BLaER1 (cell line): ENCODE results near the gene CFAP90.

Experiments used
- H3K27ac ChIP-seq: shearing (Covaris generic); formaldehyde crosslinking; 2 replicates; pipeline ENCODE4 v1.8.1; 2022
- H3K27me3 ChIP-seq: shearing (Covaris generic); formaldehyde crosslinking; 2 replicates; pipeline ENCODE4 v1.8.1; 2022
- H3K36me3 ChIP-seq: shearing (Covaris generic); formaldehyde crosslinking; 2 replicates; pipeline ENCODE4 v1.8.1; 2022
- H3K4me1 ChIP-seq: shearing (Covaris generic); formaldehyde crosslinking; 2 replicates; pipeline ENCODE4 v1.8.1; 2022
- H3K4me2 ChIP-seq: shearing (Covaris generic); formaldehyde crosslinking; 2 replicates; pipeline ENCODE4 v1.8.1; 2022
- H3K4me3 ChIP-seq: shearing (Covaris generic); formaldehyde crosslinking; 2 replicates; pipeline ENCODE4 v1.8.1; 2022
- H3K9ac ChIP-seq: shearing (Covaris generic); formaldehyde crosslinking; 2 replicates; pipeline ENCODE4 v1.8.1; 2022
- H3K9me3 ChIP-seq: shearing (Covaris generic); formaldehyde crosslinking; 2 replicates; pipeline ENCODE4 v1.8.1; 2022
- H4K20me1 ChIP-seq: shearing (Covaris generic); formaldehyde crosslinking; 2 replicates; pipeline ENCODE4 v1.8.1; 2022
- Cebpa-rat ChIP-seq: shearing (Covaris generic); IDR thresholded peaks from 2 replicates; pipeline ENCODE4 v1.8.1; 2022

CFAP90 gene, protein sequence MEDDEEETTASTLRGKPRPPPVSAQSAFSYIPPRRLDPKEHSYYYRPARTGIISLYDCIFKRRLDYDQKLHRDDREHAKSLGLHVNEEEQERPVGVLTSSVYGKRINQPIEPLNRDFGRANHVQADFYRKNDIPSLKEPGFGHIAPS

DNA sequence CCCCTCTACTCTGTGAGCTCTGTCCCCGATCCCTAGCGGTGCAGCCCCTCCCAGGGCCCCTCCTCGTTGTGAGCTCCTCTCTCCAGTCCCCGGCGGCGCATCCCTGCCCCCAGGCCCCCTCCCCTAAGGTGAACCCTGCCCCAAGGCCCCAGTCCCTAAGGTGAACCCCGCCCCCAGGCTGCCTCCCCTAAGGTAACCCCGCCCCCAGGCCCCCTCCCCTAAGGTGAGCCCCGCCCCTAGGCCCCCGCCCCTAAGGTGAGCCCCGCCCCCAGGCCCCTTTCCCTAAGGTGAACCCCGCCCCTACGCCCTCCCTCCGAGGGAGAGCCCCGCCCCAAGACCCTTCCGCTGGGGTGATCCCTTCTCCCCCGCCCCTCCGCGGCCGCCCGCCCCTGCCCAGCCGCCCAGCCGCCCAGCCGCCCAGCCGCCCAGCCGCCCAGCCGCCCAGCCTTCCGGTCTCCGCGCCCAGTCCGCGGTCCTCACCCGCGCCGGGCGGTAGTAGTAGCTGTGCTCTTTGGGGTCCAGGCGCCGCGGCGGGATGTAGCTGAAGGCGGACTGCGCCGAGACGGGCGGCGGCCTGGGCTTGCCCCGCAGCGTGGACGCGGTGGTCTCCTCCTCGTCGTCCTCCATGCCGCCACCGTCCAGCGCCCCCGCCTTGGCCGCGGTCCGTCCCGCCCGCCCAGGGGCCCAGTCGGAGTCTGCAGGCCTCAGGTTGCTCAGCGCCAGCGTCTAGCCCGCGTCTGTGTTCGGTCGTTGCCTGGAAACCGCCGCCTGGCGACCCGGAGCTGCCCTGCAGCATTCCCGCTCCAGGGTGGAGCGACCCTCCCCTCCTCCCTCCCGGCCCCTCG lies at the start of gene CFAP90:
CFAP90 (minus strand) TSS at position 739 of the 845 bp plus-strand sequence; CDS start at position 627, 112 bp downstream.
- no peak within 1 kb of the TSS for H3K4me2 ChIP-seq
- no peak for TF ChIP-seq Cebpa-rat
- peaks cover 41% of the 10 kb centered on the region for H3K9me3 ChIP-seq
- no peaks in the 10 kb centered on the region for H4K20me1 ChIP-seq
- no peak within 1 kb of the TSS for H3K27ac ChIP-seq
- no peak within 1 kb of the TSS for H3K9ac ChIP-seq
- H3K36me3 ChIP-seq: no peaks in the 10 kb centered on the region
- peaks cover 32% of the 10 kb centered on the region for H3K27me3 ChIP-seq
- no peak within 1 kb of the TSS for H3K4me3 ChIP-seq
- H3K4me1 ChIP-seq: no peaks in the 10 kb centered on the region

DNA sequence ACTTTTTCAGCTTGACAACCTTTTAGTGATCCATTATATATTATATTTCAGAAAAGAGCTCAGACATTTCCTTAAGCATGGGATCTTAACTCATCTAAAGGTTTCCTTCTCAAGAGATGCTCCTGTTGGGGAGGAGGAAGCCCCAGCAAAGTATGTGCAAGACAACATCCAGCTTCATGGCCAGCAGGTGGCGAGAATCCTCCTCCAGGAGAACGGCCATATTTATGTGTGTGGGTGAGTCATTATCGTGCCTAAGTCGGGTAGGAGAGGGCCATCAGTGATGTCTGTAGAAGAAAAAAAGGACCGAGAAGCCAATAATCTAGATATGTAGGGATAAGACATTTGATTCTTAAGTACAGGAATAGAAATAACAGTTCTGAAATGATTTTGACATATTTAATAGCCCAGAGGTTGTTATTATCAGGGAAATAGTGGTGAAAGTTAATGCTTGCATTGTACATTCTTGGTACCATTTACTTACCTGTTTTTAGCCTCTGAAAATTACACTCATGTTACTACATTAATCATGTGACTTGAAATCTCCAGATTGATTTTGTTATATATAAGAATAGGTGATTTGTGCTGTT lies 46.2 kb upstream of the CFAP90 start:
- Histone ChIP-seq H3K9me3 (no peaks in the 10 kb centered on the region), H3K27ac (no peak overlapping the region), H3K4me3 (no peak overlapping the region), H3K36me3 (peaks cover 95% of the 10 kb centered on the region), H3K4me2 (no peak overlapping the region), H3K27me3 (no peaks in the 10 kb centered on the region), H3K4me1 (no peaks in the 10 kb centered on the region), H4K20me1 (no peaks in the 10 kb centered on the region), H3K9ac (no peak overlapping the region)
- no peak for TF ChIP-seq Cebpa-rat

DNA sequence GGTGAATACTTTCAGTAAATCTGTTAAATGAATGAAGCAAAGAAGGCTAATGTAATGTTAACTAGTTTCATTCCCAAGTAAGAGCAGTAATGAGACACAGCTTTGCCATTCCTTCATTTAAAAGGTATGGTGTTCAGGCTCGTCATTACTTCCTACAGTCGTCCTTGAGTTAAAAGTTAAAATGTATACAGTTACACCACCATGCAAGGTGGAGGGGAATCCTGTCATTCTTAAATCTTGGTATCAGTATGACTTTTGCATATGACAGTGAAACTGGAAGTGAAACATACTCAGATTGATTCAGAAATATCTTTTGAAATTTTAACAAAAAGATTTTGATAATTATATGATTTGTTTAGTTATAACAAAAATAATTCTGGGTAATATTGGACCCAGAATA lies 43.9 kb upstream of the CFAP90 start:
- Histone ChIP-seq H3K9me3 (no peaks in the 10 kb centered on the region), H3K4me2 (no peak overlapping the region), H3K4me3 (no peak overlapping the region), H3K9ac (no peak overlapping the region), H3K4me1 (no peaks in the 10 kb centered on the region), H3K27me3 (no peaks in the 10 kb centered on the region; the same call in 1 of the 2 replicates), H3K27ac (no peak overlapping the region), H4K20me1 (no peaks in the 10 kb centered on the region), H3K36me3 (peaks cover 93% of the 10 kb centered on the region)
- no peak for TF ChIP-seq Cebpa-rat

DNA sequence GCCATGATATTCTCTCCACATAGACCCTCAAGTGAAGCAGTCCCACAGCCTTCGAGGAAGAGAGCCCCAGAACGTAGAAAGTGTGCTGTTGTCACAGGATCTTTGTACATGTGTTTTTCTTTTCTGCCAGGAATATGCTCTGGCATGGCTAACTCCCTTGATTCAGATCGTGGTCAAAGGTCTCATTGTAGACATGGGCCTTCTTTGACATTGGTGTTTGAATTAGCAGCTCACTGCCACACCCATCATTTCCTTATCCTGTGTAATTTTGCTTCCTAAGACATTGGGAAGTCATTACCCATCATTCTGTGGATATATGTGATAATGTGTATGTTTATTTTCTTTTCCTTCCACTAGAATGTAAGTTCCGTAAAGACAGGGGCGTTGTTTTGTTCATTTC lies 43.5 kb upstream of the CFAP90 start:
- no peak for TF ChIP-seq Cebpa-rat
- no peaks in the 10 kb centered on the region for H4K20me1 ChIP-seq
- peaks cover 93% of the 10 kb centered on the region for H3K36me3 ChIP-seq
- H3K27me3 ChIP-seq: no peaks in the 10 kb centered on the region; the same call in 1 of the 2 replicates
- no peak overlapping the region for H3K27ac ChIP-seq
- no peaks in the 10 kb centered on the region for H3K9me3 ChIP-seq
- H3K4me2 ChIP-seq: no peak overlapping the region
- no peaks in the 10 kb centered on the region for H3K4me1 ChIP-seq
- no peak overlapping the region for H3K9ac ChIP-seq
- no peak overlapping the region for H3K4me3 ChIP-seq

DNA sequence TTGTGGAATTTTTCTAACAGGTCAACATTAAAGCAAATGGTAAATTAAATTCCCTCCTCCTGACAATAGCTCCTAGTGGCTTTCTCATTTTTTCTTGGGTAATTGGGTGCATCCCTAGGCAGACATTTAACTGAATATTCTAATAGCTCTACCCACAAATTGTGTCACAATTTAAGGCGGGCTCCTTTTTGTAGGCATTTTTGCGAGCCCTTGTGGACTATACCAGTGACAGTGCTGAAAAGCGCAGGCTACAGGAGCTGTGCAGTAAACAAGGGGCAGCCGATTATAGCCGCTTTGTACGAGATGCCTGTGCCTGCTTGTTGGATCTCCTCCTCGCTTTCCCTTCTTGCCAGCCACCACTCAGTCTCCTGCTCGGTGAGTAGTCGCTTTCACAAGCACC lies 38.0 kb upstream of the CFAP90 start:
- no peak overlapping the region for H3K27ac ChIP-seq
- no peaks in the 10 kb centered on the region; the same call in 1 of the 2 replicates for H3K27me3 ChIP-seq
- peaks cover 83% of the 10 kb centered on the region for H3K36me3 ChIP-seq
- no peaks in the 10 kb centered on the region for H3K9me3 ChIP-seq
- H3K4me1 ChIP-seq: no peaks in the 10 kb centered on the region
- H4K20me1 ChIP-seq: no peaks in the 10 kb centered on the region
- no peak for TF ChIP-seq Cebpa-rat
- no peak overlapping the region for H3K4me3 ChIP-seq
- no peak overlapping the region for H3K9ac ChIP-seq
- no peak overlapping the region for H3K4me2 ChIP-seq

DNA sequence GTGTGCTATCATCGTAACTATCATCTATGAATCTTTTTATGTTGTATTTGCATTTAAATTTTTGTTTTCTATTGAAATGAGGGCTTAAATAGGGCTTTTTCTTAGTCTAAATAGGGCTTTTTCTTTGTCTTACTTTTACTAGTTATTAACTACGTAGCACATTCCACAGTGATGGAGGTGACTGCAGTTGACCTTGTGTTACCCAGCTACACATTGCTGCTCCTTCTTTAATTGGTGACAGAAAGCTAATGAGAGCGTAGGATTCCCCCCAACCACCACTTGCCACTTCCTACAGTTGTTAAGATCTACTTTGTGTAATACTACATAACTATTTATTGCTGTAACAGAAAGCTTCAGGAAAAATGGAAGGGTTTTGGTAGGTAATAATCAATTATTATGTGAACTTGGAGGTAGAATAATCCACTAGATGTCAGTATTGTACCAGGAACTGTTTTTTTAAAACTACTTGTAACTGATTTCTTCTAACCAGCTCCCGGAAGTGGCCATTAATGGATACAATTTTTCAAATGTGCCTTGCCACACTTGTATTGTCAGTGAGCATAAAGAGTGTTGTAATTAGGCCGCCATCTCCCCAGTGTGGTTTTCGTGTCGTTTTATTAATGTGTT lies 36.0 kb upstream of the CFAP90 start:
- no peak for TF ChIP-seq Cebpa-rat
- Histone ChIP-seq H3K4me2 (no peak overlapping the region), H3K36me3 (peaks cover 83% of the 10 kb centered on the region), H3K27ac (no peak overlapping the region), H3K27me3 (no peaks in the 10 kb centered on the region; the same call in 1 of the 2 replicates), H3K9me3 (no peaks in the 10 kb centered on the region), H3K4me3 (no peak overlapping the region), H4K20me1 (peaks cover 12% of the 10 kb centered on the region), H3K9ac (no peak overlapping the region), H3K4me1 (no peaks in the 10 kb centered on the region)

DNA sequence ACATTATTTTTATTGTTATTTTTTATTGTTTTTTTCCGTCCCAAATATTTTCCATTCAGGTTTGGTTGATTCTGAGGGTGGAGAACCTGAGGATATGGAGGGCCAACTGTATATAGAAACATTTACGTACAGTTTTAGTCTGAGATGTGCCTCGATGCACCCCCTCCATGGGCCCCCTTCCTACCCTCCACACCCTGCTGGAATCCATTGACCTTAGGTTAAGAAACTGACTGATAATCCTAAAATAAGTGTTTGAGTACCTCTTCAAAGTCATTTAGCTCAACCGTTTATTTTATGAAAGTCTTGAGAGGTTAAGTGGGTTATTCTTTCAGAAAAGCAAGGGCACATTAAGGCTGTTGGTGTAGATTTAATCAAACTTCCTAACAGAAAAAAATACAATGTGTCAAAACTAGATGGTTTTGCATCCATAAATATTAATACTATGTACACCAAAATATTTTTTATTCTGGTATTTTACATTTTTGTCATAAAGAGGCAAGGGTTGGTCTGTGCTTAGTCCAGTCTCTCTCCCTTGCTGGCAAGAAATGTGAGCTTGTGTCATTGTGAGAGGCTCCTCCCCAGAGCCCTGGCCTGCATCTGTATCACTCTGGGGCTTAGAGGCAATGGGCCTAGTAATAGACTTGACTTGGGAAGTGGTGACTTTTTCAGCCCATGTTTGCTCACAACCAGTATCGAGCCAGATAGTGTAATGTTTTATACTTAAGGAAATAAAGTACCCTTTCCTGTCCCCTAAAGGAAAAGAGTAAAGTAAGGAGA lies 33.7 kb upstream of the CFAP90 start:
- TF ChIP-seq Cebpa-rat: no peak
- H4K20me1 ChIP-seq: peaks cover 35% of the 10 kb centered on the region
- H3K4me3 ChIP-seq: no peak overlapping the region
- no peak overlapping the region for H3K4me2 ChIP-seq
- H3K36me3 ChIP-seq: peaks cover 87% of the 10 kb centered on the region
- H3K27ac ChIP-seq: no peak overlapping the region
- H3K9ac ChIP-seq: no peak overlapping the region
- H3K4me1 ChIP-seq: no peaks in the 10 kb centered on the region
- no peaks in the 10 kb centered on the region; the same call in 1 of the 2 replicates for H3K27me3 ChIP-seq
- no peaks in the 10 kb centered on the region for H3K9me3 ChIP-seq

DNA sequence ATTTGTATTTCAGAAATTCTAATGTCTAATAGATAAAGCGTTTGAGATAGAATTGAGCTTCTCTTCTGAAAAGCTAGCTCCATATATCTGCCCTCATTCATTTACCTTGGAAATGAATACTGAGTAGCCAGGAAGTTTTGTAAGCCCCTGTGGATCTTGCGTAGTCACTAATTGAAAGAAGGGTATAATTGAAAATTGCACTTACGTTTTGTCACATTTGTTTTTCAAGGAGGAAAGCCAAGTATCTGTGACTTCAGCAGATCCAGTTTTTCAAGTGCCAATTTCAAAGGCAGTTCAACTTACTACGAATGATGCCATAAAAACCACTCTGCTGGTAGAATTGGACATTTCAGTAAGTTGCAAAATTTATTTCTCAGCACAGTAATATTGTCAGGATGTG lies 32.0 kb upstream of the CFAP90 start:
- Histone ChIP-seq H3K27me3 (no peaks in the 10 kb centered on the region), H3K4me2 (no peak overlapping the region), H3K4me3 (no peak overlapping the region), H3K36me3 (peaks cover 89% of the 10 kb centered on the region), H3K27ac (no peak overlapping the region), H3K4me1 (no peaks in the 10 kb centered on the region), H4K20me1 (peaks cover 52% of the 10 kb centered on the region), H3K9me3 (no peaks in the 10 kb centered on the region), H3K9ac (no peak overlapping the region)
- no peak for TF ChIP-seq Cebpa-rat

DNA sequence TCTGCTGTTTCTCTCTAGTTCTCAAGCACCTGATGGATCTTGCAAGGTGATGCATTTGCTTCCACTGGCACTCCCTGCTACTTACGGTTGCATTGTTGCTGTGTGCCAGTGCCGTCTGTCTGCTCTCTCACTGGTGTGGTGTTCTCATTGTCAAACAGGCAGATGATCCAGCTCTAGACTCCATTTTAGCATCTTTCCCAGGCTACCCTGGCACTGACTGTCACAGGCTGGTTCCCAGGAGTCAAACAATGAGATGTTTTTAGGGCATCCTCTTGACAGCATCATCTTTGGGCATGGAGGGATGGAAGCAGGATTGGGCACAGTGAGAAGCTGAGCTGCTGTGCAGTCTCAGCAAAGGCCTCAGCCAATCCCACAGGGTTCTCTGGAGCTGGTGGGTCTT lies 30.9 kb upstream of the CFAP90 start:
- Histone ChIP-seq H3K4me3 (no peak overlapping the region), H3K27me3 (no peaks in the 10 kb centered on the region), H3K36me3 (peaks cover 95% of the 10 kb centered on the region), H3K4me1 (no peaks in the 10 kb centered on the region), H4K20me1 (peaks cover 63% of the 10 kb centered on the region), H3K27ac (no peak overlapping the region), H3K4me2 (no peak overlapping the region), H3K9ac (no peak overlapping the region), H3K9me3 (no peaks in the 10 kb centered on the region)
- no peak for TF ChIP-seq Cebpa-rat
